Measurements from ENCODE around the gene GABARAP.

Gene GABARAP

GRCh38 chr17:7289256-7290032 lies 47.2 kb upstream of the GABARAP start:
- TF ChIP-seq SP7 (tag by site-specific recombination; IDR thresholded peaks at IDR 0.05) (no peak), ZNF623 (tag by site-specific recombination; IDR thresholded peaks at IDR 0.05) (0 out of 2 replicates have a peak, but pooled peaks have one; percentile 14)
- H3K36me3 ChIP-seq (ENCODE audit: control insufficient read depth in 2 of 2, insufficient read depth in 1 of 2, low read length in 2 of 2) = no peaks in the 10 kb centered on the region
- no peak overlapping the region for H3K27ac ChIP-seq (ENCODE audit: extremely low read depth, low read depth, low read length)
- H3K4me1 ChIP-seq (ENCODE audit: control insufficient read depth, insufficient read depth, low read length) = no peaks in the 10 kb centered on the region; the same call in 1 of the 2 replicates
- H3K9me3 ChIP-seq (ENCODE audit: control insufficient read depth, insufficient read depth, low read depth, low read length) = no peaks in the 10 kb centered on the region
- H3K4me3 ChIP-seq (ENCODE audit: low read depth, low read length) = no peak overlapping the region
- POLR2A ChIA-PET = no interaction called here
- CTCF ChIA-PET = interaction anchor here (0.6 to 1.1 kb wide), 2 partner anchors 9 to 759 kb away, joined by 3 read pairs; no protein-coding TSS in a partner anchor

GRCh38 chr17:7285679-7286078 lies 43.4 kb upstream of the GABARAP start:
- Histone ChIP-seq H3K27ac (ENCODE audit: extremely low read depth, low read depth, low read length) (no peak overlapping the region), H3K4me1 (ENCODE audit: control insufficient read depth, insufficient read depth, low read length) (peaks cover 9% of the 10 kb centered on the region), H3K36me3 (ENCODE audit: control insufficient read depth in 2 of 2, insufficient read depth in 1 of 2, low read length in 2 of 2) (no peaks in the 10 kb centered on the region), H3K9me3 (ENCODE audit: control insufficient read depth, insufficient read depth, low read depth, low read length) (no peaks in the 10 kb centered on the region), H3K4me3 (ENCODE audit: low read depth, low read length) (no peak overlapping the region)
- ChIA-PET POLR2A (interaction anchor here (0.8 kb wide), 1 partner anchor 71 kb away, joined by 5 read pairs; no protein-coding TSS in a partner anchor), CTCF (interaction anchor here (0.6 to 9.0 kb wide), 6 partner anchors 13 to 331 kb away, joined by 3 to 160 read pairs (median 3); no protein-coding TSS in a partner anchor)
- TF ChIP-seq ZNF280C (tag by site-specific recombination; IDR thresholded peaks at IDR 0.05) = no peak
- TF ChIP-seq KLF8 (tag by site-specific recombination; IDR thresholded peaks at IDR 0.05) = no peak
- no peak for TF ChIP-seq CTCF (tag by site-specific recombination; IDR thresholded peaks at IDR 0.05)
- no peak for TF ChIP-seq ZNF223 (tag by site-specific recombination; IDR thresholded peaks at IDR 0.05)
- TF ChIP-seq ZNF133 (tag by site-specific recombination; IDR thresholded peaks at IDR 0.05) = no peak
- no peak for TF ChIP-seq HOXD13 (CRISPR knock-in tag; IDR thresholded peaks at IDR 0.05; ENCODE audit: borderline replicate concordance)
- TF ChIP-seq ZNF600 (tag by site-specific recombination; IDR thresholded peaks at IDR 0.05) = no peak
- TF ChIP-seq SP7 (tag by site-specific recombination; IDR thresholded peaks at IDR 0.05) = no peak
- TF ChIP-seq KLF9 (tag by site-specific recombination; IDR thresholded peaks at IDR 0.05; ENCODE audit: low read depth) = no peak
- TF ChIP-seq ZNF292 (tag by site-specific recombination; IDR thresholded peaks at IDR 0.05; ENCODE audit: borderline replicate concordance, low read depth) = no peak
- no peak for TF ChIP-seq ZFP41 (tag by site-specific recombination; IDR thresholded peaks at IDR 0.05; ENCODE audit: borderline replicate concordance)
- TF ChIP-seq ZNF24 (tag by site-specific recombination; IDR thresholded peaks at IDR 0.05) = no peak
- TF ChIP-seq ZNF114 (tag by site-specific recombination; IDR thresholded peaks at IDR 0.05) = no peak
- TF ChIP-seq PRDM10 (tag by site-specific recombination; IDR thresholded peaks at IDR 0.05) = no peak
- TF ChIP-seq ZBTB21 (tag by site-specific recombination; IDR thresholded peaks at IDR 0.05) = no peak
- no peak for TF ChIP-seq ZNF404 (tag by site-specific recombination; IDR thresholded peaks at IDR 0.05)
- TF ChIP-seq ZNF394 (tag by site-specific recombination; IDR thresholded peaks at IDR 0.05; ENCODE audit: borderline replicate concordance) = no peak
